ENCODE results near the gene DHX32.

GRCh38 chr10:125817337-125817946, 63.6 kb downstream of the DHX32 start:
- TF ChIP-seq CTCF (IDR thresholded peaks at IDR 0.05; ENCODE audit: extremely low read depth in 1 of 2, insufficient read depth in 1 of 2, low read depth in 1 of 2, low read length in 2 of 2) (no peak), POLR2A (IDR thresholded peaks at IDR 0.05; ENCODE audit: low read depth, low read length) (no peak), MYC (IDR thresholded peaks at IDR 0.05; ENCODE audit: low read depth, low read length) (no peak), FOS (IDR thresholded peaks at IDR 0.05; ENCODE audit: borderline replicate concordance, insufficient read depth, low read length) (no peak), EZH2 (IDR thresholded peaks at IDR 0.05; ENCODE audit: borderline replicate concordance, low read depth, low read length, severe bottlenecking) (no peak), MAX (IDR thresholded peaks at IDR 0.05; ENCODE audit: insufficient read depth, insufficient read length) (no peak), POLR2AphosphoS5 (IDR thresholded peaks at IDR 0.05; ENCODE audit: insufficient read depth, low read depth, low read length) (no peak)
